Kidney (tissue), 14 donors: ENCODE results near the gene FRAS1. TPM values are rescaled to one million over a fixed set of nuclear protein-coding genes. Genes with fewer than 3 reads are reported as not detected.

Experiments
- DNase-seq, 5 donors: peaks; one replicate each; pipeline ENCODE4 v3.0.0-alpha.2; 2013 to 2020
- FAIRE-seq: peaks from 2 replicates; lab custom pipeline; 2012; peaks lifted over from hg19 to GRCh38; lab: Jason Lieb, UNC
- H3K27ac ChIP-seq, 2 donors: one replicate each; pipeline ENCODE4 v1.7.0; 2013; ENCODE audit warnings: low read depth in 2 of 2, low read length in 2 of 2, inconsistent platforms in 1 of 2
- H3K27me3 ChIP-seq: one replicate; pipeline ENCODE4 v1.7.1; 2013; ENCODE audit warnings: low read length, inconsistent platforms; ENCODE audit not compliant: control insufficient read depth, insufficient read depth
- H3K36me3 ChIP-seq, 3 donors: one replicate each; pipeline versions ENCODE4 v1.7.0 to v1.7.1; 2013; ENCODE audit warnings: low read length in 3 of 3, control low read depth in 1 of 3, inconsistent platforms in 1 of 3; ENCODE audit not compliant: insufficient read depth in 3 of 3, control insufficient read depth in 2 of 3
- H3K4me1 ChIP-seq, 3 donors: one replicate each; pipeline versions ENCODE4 v1.7.0 to v1.7.1; 2013; ENCODE audit warnings: low read length in 3 of 3, inconsistent platforms in 1 of 3, low read depth in 1 of 3; ENCODE audit not compliant: control insufficient read depth in 2 of 3, insufficient read depth in 2 of 3
- H3K4me3 ChIP-seq, 3 donors: one replicate each; pipeline versions ENCODE4 v1.7.0 to v1.8.1; 2013; ENCODE audit warnings: low read length in 3 of 3, control low read depth in 1 of 3, inconsistent platforms in 1 of 3
- H3K9ac ChIP-seq, 3 donors: one replicate each; pipeline versions ENCODE4 v1.7.0 to v1.7.1; 2013; ENCODE audit warnings: low read length in 3 of 3, control low read depth in 1 of 3, inconsistent platforms in 1 of 3
- H3K9me3 ChIP-seq, 3 donors: one replicate each; pipeline versions ENCODE4 v1.7.0 to v1.7.1; 2013; ENCODE audit warnings: low read length in 3 of 3, control low read depth in 1 of 3, inconsistent platforms in 1 of 3; ENCODE audit not compliant: control insufficient read depth in 2 of 3, insufficient read depth in 1 of 3
- CTCF ChIP-seq: IDR thresholded peaks from 3 replicates; pipeline ENCODE4 v1.5.1; 2012; ENCODE audit warnings: mild to moderate bottlenecking, moderate library complexity, borderline replicate concordance; ENCODE audit not compliant: insufficient read depth; ENCODE audit errors: extremely low read depth
- intact Hi-C: fragments of 100-400 bp; cut with DNase I; formaldehyde crosslinking; loops from one replicate; pipeline ENCODE4 v1.11.1; 2022
- polyA plus RNA-seq: library from polyadenylated mRNA; stranded (reverse); fragments of 350-450 nt; fragmentation: Illumina TruSeq; extraction: RNeasy Lipid Tissue Mini Kit (QIAGEN cat#74804); gene quantifications from one replicate; pipeline ENCODE4 v1.2.3, GENCODE V29; 2014; ENCODE audit warnings: low read depth, low replicate concordance; ENCODE audit not compliant: insufficient read depth
- total RNA-seq: library from RNA; stranded (reverse); fragmentation: NEBNext Ultra II Directional; extraction: Animal tissue kit (Norgen Biotek cat#: 25700); gene quantifications from one replicate; pipeline ENCODE4 v1.2.1, GENCODE V29; 2021
- donor health status: control.
- donor health status: control.
- donor health status: control.
- donor health status: control.
- donor health status: control.
- donor health status: DM: yes; HTN: yes; CAD: no.
- donor health status: Normal renal cell carcinoma (clear cell type).

Gene FRAS1
- total and polyA plus RNA-seq, 2 donors from 2014 or later, result 6.5 to 31.5 TPM

- no peak for FAIRE-seq
- no peak overlapping the region for H3K27ac ChIP-seq
- H3K9me3 ChIP-seq, result no peaks in the 10 kb centered on the region
- no peaks in the 10 kb centered on the region for H3K4me1 ChIP-seq
- no peak for DNase-seq
- H3K36me3 ChIP-seq, result peaks cover 0 to 18% (median 12%) of the 10 kb centered on the region in 3 donors
- intact Hi-C loops, result no loop called here
- no peak overlapping the region for H3K4me3 ChIP-seq
- H3K27me3 ChIP-seq, result no peaks in the 10 kb centered on the region
- TF ChIP-seq CTCF, result no peak
- H3K9ac ChIP-seq, result no peak overlapping the region
Observed at GRCh38 chr4:78480286-78480685, 423.2 kb downstream of the FRAS1 start.

GRCh38 chr4:78481180-78481579, 424.1 kb downstream of the FRAS1 start:
- intact Hi-C loops, result no loop called here
- Histone ChIP-seq H3K9ac (no peak overlapping the region), H3K4me3 (no peak overlapping the region), H3K4me1 (no peaks in the 10 kb centered on the region), H3K27me3 (no peaks in the 10 kb centered on the region), H3K27ac (no peak overlapping the region), H3K9me3 (no peaks in the 10 kb centered on the region), H3K36me3 (peaks cover 0 to 18% (median 12%) of the 10 kb centered on the region in 3 donors)
- TF ChIP-seq CTCF, result no peak
- no peak for FAIRE-seq
- no peak for DNase-seq

- Histone ChIP-seq H3K9ac (no peak overlapping the region), H3K4me3 (no peak overlapping the region), H3K4me1 (no peaks in the 10 kb centered on the region), H3K27ac (no peak overlapping the region), H3K27me3 (no peaks in the 10 kb centered on the region), H3K9me3 (no peaks in the 10 kb centered on the region), H3K36me3 (peaks cover 0 to 18% (median 12%) of the 10 kb centered on the region in 3 donors)
- no peak for DNase-seq
- no peak for FAIRE-seq
- intact Hi-C loops, result no loop called here
- no peak for TF ChIP-seq CTCF
Observed at GRCh38 chr4:78482281-78482680, 425.2 kb downstream of the FRAS1 start.

GRCh38 chr4:78483811-78484210, 426.7 kb downstream of the FRAS1 start:
- no peak overlapping the region for H3K9ac ChIP-seq
- H3K4me3 ChIP-seq, result no peak overlapping the region
- intact Hi-C loops, result no loop called here
- no peak for TF ChIP-seq CTCF
- H3K4me1 ChIP-seq, result no peaks in the 10 kb centered on the region
- no peaks in the 10 kb centered on the region for H3K9me3 ChIP-seq
- peaks cover 2 to 16% (median 13%) of the 10 kb centered on the region in 3 donors for H3K36me3 ChIP-seq
- H3K27me3 ChIP-seq, result no peaks in the 10 kb centered on the region
- no peak for FAIRE-seq
- no peak for DNase-seq
- H3K27ac ChIP-seq, result no peak overlapping the region
